ENCODE results near the gene FANCE.

DNA sequence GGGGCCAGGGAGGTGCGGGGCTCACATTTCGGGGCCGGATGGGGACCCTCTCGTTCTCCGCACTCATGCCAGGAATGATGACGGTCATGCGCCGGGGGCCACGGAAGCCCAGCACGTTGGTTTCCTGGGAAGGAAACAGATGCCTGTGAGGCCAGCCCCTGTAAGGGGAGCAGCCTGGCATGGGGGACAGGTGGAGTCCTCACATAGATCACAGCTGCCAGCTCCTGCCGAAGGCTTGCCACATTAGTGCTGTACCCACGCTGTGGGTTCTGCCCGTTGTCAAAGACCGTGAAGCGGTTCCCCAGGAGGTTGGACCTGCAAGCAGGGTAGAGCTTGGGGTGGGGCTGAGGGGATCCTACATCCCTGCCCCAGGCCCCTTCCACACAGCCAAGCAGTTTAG is 51.4 kb downstream of the FANCE start:
- TF ChIP-seq CTCF (IDR thresholded peaks at IDR 0.05) = no peak
- TF ChIP-seq POLR2A (IDR thresholded peaks at IDR 0.05) = no peak
- TF ChIP-seq EP300 (IDR thresholded peaks at IDR 0.05) = no peak
